ENCODE data around the gene CCT3. TPM values are rescaled to one million over a fixed set of nuclear protein-coding genes. Genes with fewer than 3 reads are reported as not detected.
"Not testable (repeated sequence)": the region's sequence is repeated elsewhere in the genome, so short reads cannot be mapped to it uniquely, and the experiment has no call there.

The CCT3 gene
- total RNA-seq, 2 experiments from 2014 or later: 266 to 269 TPM

- Mint-ChIP-seq H3K27ac (no peak overlapping the region), H3K4me1 (ENCODE audit: low read depth) (peaks cover 5% of the 10 kb centered on the region), H3K36me3 (ENCODE audit: low read depth) (no peaks in the 10 kb centered on the region), H3K9me3 (ENCODE audit: insufficient read depth) (no peaks in the 10 kb centered on the region), H3K4me3 (no peak overlapping the region), H3K27me3 (ENCODE audit: low read depth) (peaks cover 33% of the 10 kb centered on the region)
- no peak for DNase-seq
- ATAC-seq: no peak
- ChIA-PET CTCF (interaction anchor here (0.8 to 2.1 kb wide), 3 partner anchors 11 to 99 kb away, joined by 3 to 8 read pairs (median 5); no protein-coding TSS in a partner anchor), POLR2A (no interaction called here)
Observed at GRCh38 chr1:156347331-156347730, 9.2 kb upstream of the CCT3 start.

GRCh38 chr1:156346636-156347035 is 8.5 kb upstream of the CCT3 start:
- Mint-ChIP-seq H3K9me3 (ENCODE audit: insufficient read depth) (no peaks in the 10 kb centered on the region), H3K36me3 (ENCODE audit: low read depth) (no peaks in the 10 kb centered on the region), H3K27me3 (ENCODE audit: low read depth) (peaks cover 33% of the 10 kb centered on the region), H3K27ac (no peak overlapping the region), H3K4me3 (no peak overlapping the region), H3K4me1 (ENCODE audit: low read depth) (peaks cover 5% of the 10 kb centered on the region)
- ChIA-PET CTCF (interaction anchor here (1.6 to 2.1 kb wide), 2 partner anchors 39 to 99 kb away, joined by 5 to 8 read pairs; no protein-coding TSS in a partner anchor), POLR2A (no interaction called here)
- no peak for ATAC-seq
- DNase-seq: no peak

GRCh38 chr1:156346035-156346434 is 7.9 kb upstream of the CCT3 start:
- DNase-seq; POLR2A ChIA-PET; ATAC-seq; H3K36me3 Mint-ChIP-seq (ENCODE audit: low read depth); H3K4me3 Mint-ChIP-seq; H3K27ac Mint-ChIP-seq; H3K9me3 Mint-ChIP-seq (ENCODE audit: insufficient read depth); H3K4me1 Mint-ChIP-seq (ENCODE audit: low read depth): not testable (repeated sequence)
- H3K27me3 Mint-ChIP-seq (ENCODE audit: low read depth): peaks cover 33% of the 10 kb centered on the region
- CTCF ChIA-PET: interaction anchor here (1.6 to 2.2 kb wide), 2 partner anchors 40 to 100 kb away, joined by 5 to 15 read pairs; no protein-coding TSS in a partner anchor

GRCh38 chr1:156344409-156344808 is 6.3 kb upstream of the CCT3 start:
- CTCF ChIA-PET: interaction anchor here (0.7 to 2.2 kb wide), 6 partner anchors 9 to 237 kb away, joined by 3 to 15 read pairs (median 4); no protein-coding TSS in a partner anchor
- H3K9me3 Mint-ChIP-seq (ENCODE audit: insufficient read depth): no peaks in the 10 kb centered on the region
- no peak overlapping the region for H3K27ac Mint-ChIP-seq
- no peaks in the 10 kb centered on the region for H3K36me3 Mint-ChIP-seq (ENCODE audit: low read depth)
- no peak overlapping the region for H3K4me3 Mint-ChIP-seq
- POLR2A ChIA-PET: no interaction called here
- H3K27me3 Mint-ChIP-seq (ENCODE audit: low read depth): peaks cover 25% of the 10 kb centered on the region
- H3K4me1 Mint-ChIP-seq (ENCODE audit: low read depth): peaks cover under 1% of the 10 kb centered on the region
- DNase-seq (no peak), ATAC-seq (no peak)

- Mint-ChIP-seq H3K27me3 (ENCODE audit: low read depth) (peaks cover 16% of the 10 kb centered on the region), H3K36me3 (ENCODE audit: low read depth) (peaks cover 7% of the 10 kb centered on the region), H3K4me3 (no peak overlapping the region), H3K9me3 (ENCODE audit: insufficient read depth) (no peaks in the 10 kb centered on the region), H3K4me1 (ENCODE audit: low read depth) (peaks cover 12% of the 10 kb centered on the region), H3K27ac (no peak overlapping the region)
- CTCF ChIA-PET: interaction anchor here (0.8 to 1.5 kb wide), 5 partner anchors 14 to 269 kb away, joined by 3 to 6 read pairs (median 4); no protein-coding TSS in a partner anchor
- no peak for ATAC-seq
- no peak for DNase-seq
- POLR2A ChIA-PET: interaction anchor here (0.5 kb wide), 1 partner anchor 483 kb away, joined by 3 read pairs; the partner anchor contains the start of gene SYT11
Observed at GRCh38 chr1:156342166-156342955, 4.3 kb upstream of the CCT3 start.

GRCh38 chr1:156337888-156338179 is 258 bp downstream of the CCT3 start:
- Mint-ChIP-seq H3K4me1 (ENCODE audit: low read depth) (peaks cover 39% of the 10 kb centered on the region), H3K4me3 (peak overlapping the region; percentile 97), H3K36me3 (ENCODE audit: low read depth) (peaks cover 41% of the 10 kb centered on the region), H3K27me3 (ENCODE audit: low read depth) (no peaks in the 10 kb centered on the region), H3K9me3 (ENCODE audit: insufficient read depth) (no peaks in the 10 kb centered on the region), H3K27ac (peak overlapping the region; percentile 99)
- DNase-seq: no peak
- ATAC-seq: no peak
- ChIA-PET POLR2A (interaction anchor here (0.7 to 2.1 kb wide), 3 partner anchors 54 to 286 kb away, joined by 3 to 9 read pairs (median 3); partner anchors contain the start of genes SMG5 and TMEM79), CTCF (interaction anchor here (0.9 to 4.0 kb wide), 4 partner anchors 18 to 143 kb away, joined by 3 to 21 read pairs (median 6); no protein-coding TSS in a partner anchor)

- Mint-ChIP-seq H3K27me3 (ENCODE audit: low read depth) (no peaks in the 10 kb centered on the region), H3K4me1 (ENCODE audit: low read depth) (peaks cover 39% of the 10 kb centered on the region), H3K9me3 (ENCODE audit: insufficient read depth) (no peaks in the 10 kb centered on the region), H3K27ac (peak overlapping the region; percentile 99), H3K36me3 (ENCODE audit: low read depth) (peaks cover 47% of the 10 kb centered on the region), H3K4me3 (peak overlapping the region; percentile 97)
- ChIA-PET CTCF (interaction anchor here (0.8 to 4.0 kb wide), 12 partner anchors 10 to 359 kb away, joined by 3 to 21 read pairs (median 4); partner anchors contain the start of genes ARHGEF2 and TMEM79), POLR2A (interaction anchor here (0.7 to 2.1 kb wide), 4 partner anchors 53 to 285 kb away, joined by 3 to 9 read pairs (median 3); partner anchors contain the start of genes SMG5 and TMEM79)
- ATAC-seq: no peak
- DNase-seq: no peak
Observed at GRCh38 chr1:156337052-156337887, 822 bp downstream of the CCT3 start.

- CTCF ChIA-PET: interaction anchor here (0.7 to 4.0 kb wide), 12 partner anchors 9 to 358 kb away, joined by 3 to 21 read pairs (median 3); partner anchors contain the start of genes ARHGEF2, PMF1 and TMEM79
- no peaks in the 10 kb centered on the region for H3K9me3 Mint-ChIP-seq (ENCODE audit: insufficient read depth)
- peaks cover 39% of the 10 kb centered on the region for H3K4me1 Mint-ChIP-seq (ENCODE audit: low read depth)
- H3K27ac Mint-ChIP-seq: peak overlapping the region; percentile 60
- H3K27me3 Mint-ChIP-seq (ENCODE audit: low read depth): no peaks in the 10 kb centered on the region
- ATAC-seq (no peak), DNase-seq (peak; percentile 25)
- H3K36me3 Mint-ChIP-seq (ENCODE audit: low read depth): peaks cover 50% of the 10 kb centered on the region
- peak overlapping the region; percentile 97 for H3K4me3 Mint-ChIP-seq
- POLR2A ChIA-PET: interaction anchor here (0.9 to 2.1 kb wide), 2 partner anchors 54 to 138 kb away, joined by 3 to 9 read pairs; partner anchors contain the start of gene SMG5
Observed at GRCh38 chr1:156336242-156336641, 1.9 kb downstream of the CCT3 start.

GRCh38 chr1:156323179-156323578 is 14.9 kb downstream of the CCT3 start:
- H3K4me3 Mint-ChIP-seq; H3K4me1 Mint-ChIP-seq (ENCODE audit: low read depth); CTCF ChIA-PET; H3K9me3 Mint-ChIP-seq (ENCODE audit: insufficient read depth); H3K27me3 Mint-ChIP-seq (ENCODE audit: low read depth); DNase-seq; ATAC-seq; H3K27ac Mint-ChIP-seq: not testable (repeated sequence)
- POLR2A ChIA-PET: interaction anchor here (0.7 kb wide), 1 partner anchor 66 kb away, joined by 3 read pairs; no protein-coding TSS in a partner anchor
- H3K36me3 Mint-ChIP-seq (ENCODE audit: low read depth): peaks cover 52% of the 10 kb centered on the region

- POLR2A ChIA-PET: interaction anchor here (1.0 kb wide), 1 partner anchor 38 kb away, joined by 3 read pairs; the partner anchor contains the start of gene SMG5
- H3K36me3 Mint-ChIP-seq (ENCODE audit: low read depth): peaks cover 60% of the 10 kb centered on the region
- H3K4me3 Mint-ChIP-seq: no peak overlapping the region
- no peaks in the 10 kb centered on the region for H3K27me3 Mint-ChIP-seq (ENCODE audit: low read depth)
- no peak for DNase-seq
- CTCF ChIA-PET: interaction anchor here (1.0 to 2.6 kb wide), 12 partner anchors 16 to 408 kb away, joined by 3 to 21 read pairs (median 6); partner anchors contain the start of genes CCT3, SMG5 and TSACC
- H3K4me1 Mint-ChIP-seq (ENCODE audit: low read depth): no peaks in the 10 kb centered on the region
- H3K9me3 Mint-ChIP-seq (ENCODE audit: insufficient read depth): no peaks in the 10 kb centered on the region
- ATAC-seq: no peak
- H3K27ac Mint-ChIP-seq: no peak overlapping the region
Observed at GRCh38 chr1:156320560-156320959, 17.5 kb downstream of the CCT3 start.

- Mint-ChIP-seq H3K4me1 (ENCODE audit: low read depth) (no peaks in the 10 kb centered on the region), H3K27me3 (ENCODE audit: low read depth) (no peaks in the 10 kb centered on the region), H3K4me3 (no peak overlapping the region), H3K36me3 (ENCODE audit: low read depth) (peaks cover 57% of the 10 kb centered on the region), H3K9me3 (ENCODE audit: insufficient read depth) (no peaks in the 10 kb centered on the region), H3K27ac (no peak overlapping the region)
- POLR2A ChIA-PET: no interaction called here
- CTCF ChIA-PET: interaction anchor here (0.6 to 3.2 kb wide), 30 partner anchors 10 to 407 kb away, joined by 3 to 24 read pairs (median 4); partner anchors contain the start of genes CCT3, PMF1, SMG5 and TSACC
- ATAC-seq: no peak
- peak; percentile 45 for DNase-seq
Observed at GRCh38 chr1:156319664-156320063, 18.4 kb downstream of the CCT3 start.

Data from activated CD8-positive, alpha-beta T cell treated with anti-CD3 and anti-CD28 coated beads, Interleukin-2, amount 10 ng/mL, durations not matched to agents 7 days and 5 days (primary cell).